Fibroblast of skin of scalp (primary cell): Measurements from ENCODE around the gene NFKBIL1. TPM values are rescaled to one million over a fixed set of nuclear protein-coding genes. Genes with fewer than 3 reads are reported as not detected.
"Not testable (repeated sequence)": the region's sequence is repeated elsewhere in the genome, so short reads cannot be mapped to it uniquely, and the experiment has no call there.

Experiments
- DNase-seq: peaks from one replicate; pipeline ENCODE4 v3.0.0-alpha.2; 2013
- polyA plus RNA-seq, 2 experiments: library from polyadenylated mRNA; unstranded; fragments of 120-200 nt; gene quantifications; one replicate each; pipeline ENCODE4 v1.2.1, GENCODE V29; 2013; ENCODE audit not compliant: insufficient read length in 2 of 2

Gene NFKBIL1
- 16.6 TPM for polyA plus RNA-seq (2013, experiment 1 of 2; ENCODE audit: insufficient read length)
- 15.1 TPM for polyA plus RNA-seq (2013, experiment 2 of 2; ENCODE audit: insufficient read length)

- DNase-seq = peak; percentile 99
Measured at GRCh38 chr6:31546958-31547726, at the start of gene NFKBIL1. TSS of gene NFKBIL1 (plus strand) at chr6:31547608. CDS start at chr6:31547695, 87 bp downstream.

- no peak for DNase-seq
Measured at GRCh38 chr6:31498748-31499147, 48.7 kb upstream of the NFKBIL1 start.

- not testable (repeated sequence) for DNase-seq
Measured at GRCh38 chr6:31499648-31500047, 47.8 kb upstream of the NFKBIL1 start.

- no peak for DNase-seq
Measured at GRCh38 chr6:31502586-31502985, 44.8 kb upstream of the NFKBIL1 start.

- DNase-seq = not testable (repeated sequence)
Measured at GRCh38 chr6:31509036-31509435, 38.4 kb upstream of the NFKBIL1 start.

GRCh38 chr6:31510007-31510406 is 37.4 kb upstream of the NFKBIL1 start:
- no peak for DNase-seq

GRCh38 chr6:31513456-31514165 is 33.8 kb upstream of the NFKBIL1 start:
- no peak for DNase-seq

- DNase-seq = no peak
Measured at GRCh38 chr6:31521835-31522234, 25.6 kb upstream of the NFKBIL1 start.

- DNase-seq = no peak
Measured at GRCh38 chr6:31525553-31525931, 21.9 kb upstream of the NFKBIL1 start.

- DNase-seq = peak; percentile 33
Measured at GRCh38 chr6:31525932-31526591, 21.3 kb upstream of the NFKBIL1 start.

GRCh38 chr6:31528307-31528777 is 19.1 kb upstream of the NFKBIL1 start:
- no peak for DNase-seq

- DNase-seq = no peak
Measured at GRCh38 chr6:31528821-31529328, 18.5 kb upstream of the NFKBIL1 start, which contains the start of gene MCCD1. TSS of gene MCCD1 (plus strand) at chr6:31528962. CDS start at chr6:31529015, 53 bp downstream.

- no peak for DNase-seq
Measured at GRCh38 chr6:31529329-31530150, 17.9 kb upstream of the NFKBIL1 start.

GRCh38 chr6:31530659-31531058 is 16.7 kb upstream of the NFKBIL1 start:
- DNase-seq = no peak

GRCh38 chr6:31531162-31531561 is 16.2 kb upstream of the NFKBIL1 start:
- DNase-seq = no peak

- no peak for DNase-seq
Measured at GRCh38 chr6:31531771-31532643, 15.4 kb upstream of the NFKBIL1 start.

GRCh38 chr6:31532644-31533454 is 14.6 kb upstream of the NFKBIL1 start:
- DNase-seq = no peak

- DNase-seq = no peak
Measured at GRCh38 chr6:31533455-31533841, 14.0 kb upstream of the NFKBIL1 start.

GRCh38 chr6:31534011-31534410 is 13.4 kb upstream of the NFKBIL1 start:
- DNase-seq = no peak

- DNase-seq = no peak
Measured at GRCh38 chr6:31534521-31535040, 12.8 kb upstream of the NFKBIL1 start.
